ENCODE data around the gene ACMSD.

The ACMSD gene

GRCh38 chr2:134875309-134875708 lies 36.9 kb downstream of the ACMSD start:
- H3K36me3 ChIP-seq (ENCODE audit: control insufficient read depth in 4 of 4, insufficient read depth in 4 of 4, low read length in 3 of 4), result no peaks in the 10 kb centered on the region
- no CpG with 5 or more reads among the region's 1 CpG for WGBS (ENCODE audit: insufficient coverage)
- H3K4me3 ChIP-seq (ENCODE audit: control insufficient read depth in 1 of 7, extremely low read depth in 1 of 7, insufficient read depth in 4 of 7, low read depth in 2 of 7, low read length in 6 of 7), result no peak overlapping the region
- no peak for DNase-seq
- H3K27ac ChIP-seq (ENCODE audit: insufficient read depth in 1 of 2, low read depth in 1 of 2, low read length in 2 of 2, poor library complexity in 1 of 2, severe bottlenecking in 2 of 2), result no peak overlapping the region
- H3K4me1 ChIP-seq (ENCODE audit: control extremely low read depth in 1 of 4, control insufficient read depth in 4 of 4, insufficient read depth in 4 of 4, low read length in 3 of 4), result no peaks in the 10 kb centered on the region
- ChIA-PET POLR2A (no interaction called here), CTCF (no interaction called here)
- H3K9me3 ChIP-seq (ENCODE audit: control extremely low read depth in 1 of 5, control insufficient read depth in 4 of 5, insufficient read depth in 2 of 5, low read depth in 1 of 5, low read length in 4 of 5), result peaks cover 0 to 3% (median 3%) of the 10 kb centered on the region in 5 experiments
- H3K27me3 ChIP-seq (replicated peaks in 2 of 5; ENCODE audit: control insufficient read depth in 4 of 5, insufficient read depth in 5 of 5, low read length in 4 of 5), result no peaks in the 10 kb centered on the region

DNA sequence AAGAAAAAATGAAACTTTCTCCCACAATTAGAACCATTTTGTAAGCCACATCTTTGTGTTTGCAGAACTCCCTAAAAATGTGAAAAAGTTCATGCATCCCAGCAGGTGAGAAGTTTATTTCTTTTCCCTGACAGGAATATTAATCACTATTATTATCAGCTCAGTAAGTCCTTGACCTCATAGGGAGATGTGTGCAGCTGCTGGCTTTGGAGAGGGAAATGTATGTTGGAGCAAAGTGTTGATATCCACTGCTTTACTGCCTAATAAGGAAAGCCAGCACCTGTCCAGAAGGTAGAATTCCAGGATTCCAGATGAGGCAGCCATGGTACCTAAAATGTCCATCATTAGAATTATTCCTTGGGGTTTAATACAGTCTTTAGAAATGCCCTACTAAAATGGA lies 44.4 kb downstream of the ACMSD start:
- H3K36me3 ChIP-seq (ENCODE audit: control insufficient read depth in 4 of 4, insufficient read depth in 4 of 4, low read length in 3 of 4), result no peaks in the 10 kb centered on the region
- H3K9me3 ChIP-seq (ENCODE audit: control extremely low read depth in 1 of 5, control insufficient read depth in 4 of 5, insufficient read depth in 2 of 5, low read depth in 1 of 5, low read length in 4 of 5), result peaks cover 0 to 3% (median 2%) of the 10 kb centered on the region in 5 experiments
- no peaks in the 10 kb centered on the region for H3K27me3 ChIP-seq (replicated peaks in 2 of 5; ENCODE audit: control insufficient read depth in 4 of 5, insufficient read depth in 5 of 5, low read length in 4 of 5)
- no peaks in the 10 kb centered on the region for H3K4me1 ChIP-seq (ENCODE audit: control extremely low read depth in 1 of 4, control insufficient read depth in 4 of 4, insufficient read depth in 4 of 4, low read length in 3 of 4)
- no peak overlapping the region for H3K4me3 ChIP-seq (ENCODE audit: control insufficient read depth in 1 of 7, extremely low read depth in 1 of 7, insufficient read depth in 4 of 7, low read depth in 2 of 7, low read length in 6 of 7)
- no peak for DNase-seq
- ChIA-PET CTCF (interaction anchor here (0.6 to 1.2 kb wide), 2 partner anchors 14 to 472 kb away, joined by 3 to 4 read pairs; no protein-coding TSS in a partner anchor), POLR2A (no interaction called here)
- no peak overlapping the region for H3K27ac ChIP-seq (ENCODE audit: insufficient read depth in 1 of 2, low read depth in 1 of 2, low read length in 2 of 2, poor library complexity in 1 of 2, severe bottlenecking in 2 of 2)

- ChIA-PET POLR2A (no interaction called here), CTCF (no interaction called here)
- no peak overlapping the region for H3K27ac ChIP-seq (ENCODE audit: insufficient read depth in 1 of 2, low read depth in 1 of 2, low read length in 2 of 2, poor library complexity in 1 of 2, severe bottlenecking in 2 of 2)
- H3K36me3 ChIP-seq (ENCODE audit: control insufficient read depth in 4 of 4, insufficient read depth in 4 of 4, low read length in 3 of 4), result no peaks in the 10 kb centered on the region
- WGBS (ENCODE audit: insufficient coverage), result 94% methylated on average over 2 of the region's 3 CpGs
- H3K4me3 ChIP-seq (ENCODE audit: control insufficient read depth in 1 of 7, extremely low read depth in 1 of 7, insufficient read depth in 4 of 7, low read depth in 2 of 7, low read length in 6 of 7), result no peak overlapping the region
- DNase-seq, result no peak
- H3K9me3 ChIP-seq (ENCODE audit: control extremely low read depth in 1 of 5, control insufficient read depth in 4 of 5, insufficient read depth in 2 of 5, low read depth in 1 of 5, low read length in 4 of 5), result peaks cover 0 to 2% (median 0%) of the 10 kb centered on the region in 5 experiments
- no peaks in the 10 kb centered on the region for H3K27me3 ChIP-seq (replicated peaks in 2 of 5; ENCODE audit: control insufficient read depth in 4 of 5, insufficient read depth in 5 of 5, low read length in 4 of 5)
- H3K4me1 ChIP-seq (ENCODE audit: control extremely low read depth in 1 of 4, control insufficient read depth in 4 of 4, insufficient read depth in 4 of 4, low read length in 3 of 4), result no peaks in the 10 kb centered on the region
These were observed 45.3 kb downstream of the ACMSD start for GRCh38 chr2:134883552-134884293.

GRCh38 chr2:134884435-134884834 lies 46.0 kb downstream of the ACMSD start:
- no peak overlapping the region for H3K27ac ChIP-seq (ENCODE audit: insufficient read depth in 1 of 2, low read depth in 1 of 2, low read length in 2 of 2, poor library complexity in 1 of 2, severe bottlenecking in 2 of 2)
- no peak overlapping the region for H3K4me3 ChIP-seq (ENCODE audit: control insufficient read depth in 1 of 7, extremely low read depth in 1 of 7, insufficient read depth in 4 of 7, low read depth in 2 of 7, low read length in 6 of 7)
- DNase-seq, result no peak
- ChIA-PET POLR2A (no interaction called here), CTCF (interaction anchor here (0.6 kb wide), 1 partner anchor 83 kb away, joined by 3 read pairs; no protein-coding TSS in a partner anchor)
- no peaks in the 10 kb centered on the region for H3K36me3 ChIP-seq (ENCODE audit: control insufficient read depth in 4 of 4, insufficient read depth in 4 of 4, low read length in 3 of 4)
- no peaks in the 10 kb centered on the region for H3K27me3 ChIP-seq (replicated peaks in 2 of 5; ENCODE audit: control insufficient read depth in 4 of 5, insufficient read depth in 5 of 5, low read length in 4 of 5)
- H3K4me1 ChIP-seq (ENCODE audit: control extremely low read depth in 1 of 4, control insufficient read depth in 4 of 4, insufficient read depth in 4 of 4, low read length in 3 of 4), result no peaks in the 10 kb centered on the region
- H3K9me3 ChIP-seq (ENCODE audit: control extremely low read depth in 1 of 5, control insufficient read depth in 4 of 5, insufficient read depth in 2 of 5, low read depth in 1 of 5, low read length in 4 of 5), result peaks cover 0 to 2% (median 0%) of the 10 kb centered on the region in 5 experiments

- Histone ChIP-seq H3K36me3 (ENCODE audit: control insufficient read depth in 4 of 4, insufficient read depth in 4 of 4, low read length in 3 of 4) (no peaks in the 10 kb centered on the region), H3K4me1 (ENCODE audit: control extremely low read depth in 1 of 4, control insufficient read depth in 4 of 4, insufficient read depth in 4 of 4, low read length in 3 of 4) (no peaks in the 10 kb centered on the region), H3K9me3 (ENCODE audit: control extremely low read depth in 1 of 5, control insufficient read depth in 4 of 5, insufficient read depth in 2 of 5, low read depth in 1 of 5, low read length in 4 of 5) (no peaks in the 10 kb centered on the region), H3K27me3 (replicated peaks in 2 of 5; ENCODE audit: control insufficient read depth in 4 of 5, insufficient read depth in 5 of 5, low read length in 4 of 5) (no peaks in the 10 kb centered on the region), H3K27ac (ENCODE audit: insufficient read depth in 1 of 2, low read depth in 1 of 2, low read length in 2 of 2, poor library complexity in 1 of 2, severe bottlenecking in 2 of 2) (no peak overlapping the region), H3K4me3 (ENCODE audit: control insufficient read depth in 1 of 7, extremely low read depth in 1 of 7, insufficient read depth in 4 of 7, low read depth in 2 of 7, low read length in 6 of 7) (no peak overlapping the region)
- DNase-seq, result no peak
- WGBS (ENCODE audit: insufficient coverage), result no CpG with 5 or more reads among the region's 1 CpG
- POLR2A ChIA-PET, result no interaction called here
- CTCF ChIA-PET, result interaction anchor here (1.0 to 3.0 kb wide), 3 partner anchors 15 to 441 kb away, joined by 3 to 12 read pairs (median 3); no protein-coding TSS in a partner anchor
These were observed 54.0 kb downstream of the ACMSD start for GRCh38 chr2:134892282-134893035.

GRCh38 chr2:134897932-134898331 lies 59.5 kb downstream of the ACMSD start:
- no peaks in the 10 kb centered on the region for H3K36me3 ChIP-seq (ENCODE audit: control insufficient read depth in 4 of 4, insufficient read depth in 4 of 4, low read length in 3 of 4)
- H3K4me1 ChIP-seq (ENCODE audit: control extremely low read depth in 1 of 4, control insufficient read depth in 4 of 4, insufficient read depth in 4 of 4, low read length in 3 of 4), result peaks cover 0 to 2% (median 0%) of the 10 kb centered on the region in 4 experiments
- no peak overlapping the region for H3K4me3 ChIP-seq (ENCODE audit: control insufficient read depth in 1 of 7, extremely low read depth in 1 of 7, insufficient read depth in 4 of 7, low read depth in 2 of 7, low read length in 6 of 7)
- H3K9me3 ChIP-seq (ENCODE audit: control extremely low read depth in 1 of 5, control insufficient read depth in 4 of 5, insufficient read depth in 2 of 5, low read depth in 1 of 5, low read length in 4 of 5), result no peaks in the 10 kb centered on the region
- no peaks in the 10 kb centered on the region for H3K27me3 ChIP-seq (replicated peaks in 2 of 5; ENCODE audit: control insufficient read depth in 4 of 5, insufficient read depth in 5 of 5, low read length in 4 of 5)
- ChIA-PET POLR2A (no interaction called here), CTCF (interaction anchor here (0.8 to 1.6 kb wide), 9 partner anchors 241 to 449 kb away, joined by 3 to 9 read pairs (median 5); no protein-coding TSS in a partner anchor)
- DNase-seq, result peak; percentile 22 to 56 (median 41)
- H3K27ac ChIP-seq (ENCODE audit: insufficient read depth in 1 of 2, low read depth in 1 of 2, low read length in 2 of 2, poor library complexity in 1 of 2, severe bottlenecking in 2 of 2), result no peak overlapping the region

GRCh38 chr2:134899204-134899603 lies 60.8 kb downstream of the ACMSD start:
- ChIA-PET POLR2A (interaction anchor here (0.6 kb wide), 1 partner anchor 480 kb away, joined by 3 read pairs; no protein-coding TSS in a partner anchor), CTCF (interaction anchor here (1.5 kb wide), 1 partner anchor 436 kb away, joined by 5 read pairs; no protein-coding TSS in a partner anchor)
- no peak overlapping the region for H3K27ac ChIP-seq (ENCODE audit: insufficient read depth in 1 of 2, low read depth in 1 of 2, low read length in 2 of 2, poor library complexity in 1 of 2, severe bottlenecking in 2 of 2)
- H3K4me1 ChIP-seq (ENCODE audit: control extremely low read depth in 1 of 4, control insufficient read depth in 4 of 4, insufficient read depth in 4 of 4, low read length in 3 of 4), result peaks cover 0 to 2% (median 0%) of the 10 kb centered on the region in 4 experiments
- H3K27me3 ChIP-seq (replicated peaks in 2 of 5; ENCODE audit: control insufficient read depth in 4 of 5, insufficient read depth in 5 of 5, low read length in 4 of 5), result no peaks in the 10 kb centered on the region
- DNase-seq, result no peak
- no peaks in the 10 kb centered on the region for H3K36me3 ChIP-seq (ENCODE audit: control insufficient read depth in 4 of 4, insufficient read depth in 4 of 4, low read length in 3 of 4)
- H3K9me3 ChIP-seq (ENCODE audit: control extremely low read depth in 1 of 5, control insufficient read depth in 4 of 5, insufficient read depth in 2 of 5, low read depth in 1 of 5, low read length in 4 of 5), result no peaks in the 10 kb centered on the region
- no peak overlapping the region for H3K4me3 ChIP-seq (ENCODE audit: control insufficient read depth in 1 of 7, extremely low read depth in 1 of 7, insufficient read depth in 4 of 7, low read depth in 2 of 7, low read length in 6 of 7)

All from common myeloid progenitor, CD34-positive (primary cell).